Measurements from ENCODE around the gene TNFSF10. TPM values are rescaled to one million over a fixed set of nuclear protein-coding genes. Genes with fewer than 3 reads are reported as not detected.

The TNFSF10 gene
- total and polyA plus RNA-seq, 2 donors (not counting 1 experiment from before 2014, with no cell fraction given): 16.4 to 21.0 TPM

DNA sequence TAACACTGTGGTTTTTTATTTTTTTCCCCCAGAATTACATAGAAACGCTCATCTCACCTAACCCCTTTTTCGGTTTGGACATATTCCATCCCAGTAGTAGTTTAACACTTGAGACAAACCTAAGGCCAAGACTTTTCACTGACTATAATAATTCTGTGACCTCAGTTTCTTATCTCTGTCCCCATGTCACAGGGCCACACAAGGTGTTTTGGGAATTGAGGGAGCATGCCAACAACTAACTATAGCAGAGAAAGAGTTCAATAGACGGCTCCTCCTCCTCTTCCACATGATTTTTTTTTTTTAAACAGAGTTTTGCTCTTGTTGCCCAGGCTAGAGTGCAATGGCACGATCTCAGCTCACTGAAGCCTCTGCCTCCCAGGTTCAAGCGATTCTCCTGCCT is 47.5 kb downstream of the TNFSF10 start:
- ATAC-seq (ENCODE audit: low read depth) (no peak), DNase-seq (no peak)
- Histone ChIP-seq H3K27me3 (replicated peaks in 1 of 4; ENCODE audit: control extremely low read depth in 1 of 4, control insufficient read depth in 3 of 4, insufficient read depth in 4 of 4, low read length in 3 of 4) (no peaks in the 10 kb centered on the region), H2AFZ (ENCODE audit: insufficient read depth, low read depth, low read length, poor library complexity, severe bottlenecking) (no peak overlapping the region), H3K4me3 (ENCODE audit: control extremely low read depth in 1 of 5, extremely low read depth in 1 of 5, insufficient read depth in 1 of 5, low read depth in 2 of 5, low read length in 4 of 5) (no peak overlapping the region), H3K4me2 (replicated peaks; ENCODE audit: low read depth, low read length, poor library complexity, severe bottlenecking) (no peak overlapping the region), H3K4me1 (ENCODE audit: control insufficient read depth in 2 of 2, insufficient read depth in 2 of 2, low read length in 2 of 2) (no peaks in the 10 kb centered on the region), H3K9me3 (ENCODE audit: control extremely low read depth in 1 of 3, control insufficient read depth in 2 of 3, insufficient read depth in 1 of 3, low read length in 2 of 3) (peaks cover 2 to 3% (median 2%) of the 10 kb centered on the region in 3 donors), H3K27ac (ENCODE audit: low read length in 2 of 2) (no peak overlapping the region), H3K36me3 (replicated peaks in 1 of 2; ENCODE audit: control extremely low read depth in 1 of 2, control insufficient read depth in 1 of 2, extremely low read depth in 1 of 2, insufficient read depth in 2 of 2, low read length in 1 of 2) (no peaks in the 10 kb centered on the region), H4K20me1 (ENCODE audit: control insufficient read depth, insufficient read depth, low read length, poor library complexity, severe bottlenecking) (no peaks in the 10 kb centered on the region), H3K79me2 (ENCODE audit: control insufficient read depth, insufficient read depth, low read length) (no peaks in the 10 kb centered on the region), H3K9ac (ENCODE audit: low read length) (no peak overlapping the region)
- peaks cover 4% of the 10 kb centered on the region for H3K9me3 Mint-ChIP-seq (ENCODE audit: insufficient read depth)
- TF ChIP-seq EZH2 (IDR thresholded peaks at IDR 0.05; ENCODE audit: borderline replicate concordance, insufficient read depth, low read depth, low read length, poor library complexity, severe bottlenecking): no peak
- TF ChIP-seq, protein P1, sequence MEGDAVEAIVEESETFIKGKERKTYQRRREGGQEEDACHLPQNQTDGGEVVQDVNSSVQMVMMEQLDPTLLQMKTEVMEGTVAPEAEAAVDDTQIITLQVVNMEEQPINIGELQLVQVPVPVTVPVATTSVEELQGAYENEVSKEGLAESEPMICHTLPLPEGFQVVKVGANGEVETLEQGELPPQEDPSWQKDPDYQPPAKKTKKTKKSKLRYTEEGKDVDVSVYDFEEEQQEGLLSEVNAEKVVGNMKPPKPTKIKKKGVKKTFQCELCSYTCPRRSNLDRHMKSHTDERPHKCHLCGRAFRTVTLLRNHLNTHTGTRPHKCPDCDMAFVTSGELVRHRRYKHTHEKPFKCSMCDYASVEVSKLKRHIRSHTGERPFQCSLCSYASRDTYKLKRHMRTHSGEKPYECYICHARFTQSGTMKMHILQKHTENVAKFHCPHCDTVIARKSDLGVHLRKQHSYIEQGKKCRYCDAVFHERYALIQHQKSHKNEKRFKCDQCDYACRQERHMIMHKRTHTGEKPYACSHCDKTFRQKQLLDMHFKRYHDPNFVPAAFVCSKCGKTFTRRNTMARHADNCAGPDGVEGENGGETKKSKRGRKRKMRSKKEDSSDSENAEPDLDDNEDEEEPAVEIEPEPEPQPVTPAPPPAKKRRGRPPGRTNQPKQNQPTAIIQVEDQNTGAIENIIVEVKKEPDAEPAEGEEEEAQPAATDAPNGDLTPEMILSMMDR (IDR thresholded peaks at IDR 0.05): no peak
- H3K27me3 Mint-ChIP-seq: no peaks in the 10 kb centered on the region
- no peak overlapping the region for H3K27ac Mint-ChIP-seq
- WGBS (ENCODE audit: insufficient coverage): 100% methylated on average over 1 of the region's 5 CpGs
- intact Hi-C loops (cut with micrococcal nuclease): loop anchor here (5.0 kb wide), 1 partner anchor 1513 kb away; no protein-coding TSS in a partner anchor
- peaks cover 9% of the 10 kb centered on the region for H3K4me1 Mint-ChIP-seq
- ChIA-PET POLR2A (no interaction called here), CTCF (interaction anchor here (1.4 kb wide), 1 partner anchor 236 kb away, joined by 3 read pairs; the partner anchor contains the start of gene NCEH1)
- H3K4me3 Mint-ChIP-seq: no peak overlapping the region

DNA sequence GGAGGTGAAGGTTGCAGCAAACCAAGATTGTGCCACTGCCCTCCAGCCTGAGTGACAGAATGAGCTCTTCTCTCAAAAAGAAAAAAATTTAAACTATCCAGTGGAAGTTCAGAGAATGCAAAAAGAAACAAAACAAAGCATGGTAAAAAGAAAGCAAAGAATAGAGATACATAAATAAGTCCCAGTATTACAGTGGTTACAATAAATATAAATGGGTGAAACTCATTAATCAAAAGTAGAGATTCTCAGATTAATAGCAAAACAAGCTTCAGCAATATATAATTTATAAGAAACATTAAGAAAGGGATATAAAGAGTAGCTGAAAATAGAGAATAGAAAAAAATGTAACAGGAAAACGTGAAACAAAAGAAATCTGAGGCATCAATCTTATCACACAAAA is 51.3 kb downstream of the TNFSF10 start:
- H3K4me3 ChIP-seq (ENCODE audit: control extremely low read depth in 1 of 5, extremely low read depth in 1 of 5, insufficient read depth in 1 of 5, low read depth in 2 of 5, low read length in 4 of 5): no peak overlapping the region
- no peak for ATAC-seq (ENCODE audit: low read depth)
- H3K27me3 Mint-ChIP-seq: peaks cover 16% of the 10 kb centered on the region
- no peaks in the 10 kb centered on the region for H3K4me1 ChIP-seq (ENCODE audit: control insufficient read depth in 2 of 2, insufficient read depth in 2 of 2, low read length in 2 of 2)
- H3K9me3 ChIP-seq (ENCODE audit: control extremely low read depth in 1 of 3, control insufficient read depth in 2 of 3, insufficient read depth in 1 of 3, low read length in 2 of 3): peaks cover 2 to 3% (median 2%) of the 10 kb centered on the region in 3 donors
- intact Hi-C loops (cut with micrococcal nuclease): no loop called here
- H3K36me3 ChIP-seq (replicated peaks in 1 of 2; ENCODE audit: control extremely low read depth in 1 of 2, control insufficient read depth in 1 of 2, extremely low read depth in 1 of 2, insufficient read depth in 2 of 2, low read length in 1 of 2): no peaks in the 10 kb centered on the region
- H4K20me1 ChIP-seq (ENCODE audit: control insufficient read depth, insufficient read depth, low read length, poor library complexity, severe bottlenecking): no peaks in the 10 kb centered on the region
- H3K79me2 ChIP-seq (ENCODE audit: control insufficient read depth, insufficient read depth, low read length): no peaks in the 10 kb centered on the region
- H3K9me3 Mint-ChIP-seq (ENCODE audit: insufficient read depth): peaks cover 4% of the 10 kb centered on the region
- H3K27ac Mint-ChIP-seq: no peak overlapping the region
- no peak overlapping the region for H3K4me2 ChIP-seq (replicated peaks; ENCODE audit: low read depth, low read length, poor library complexity, severe bottlenecking)
- H3K27ac ChIP-seq (ENCODE audit: low read length in 2 of 2): no peak overlapping the region
- no peak for DNase-seq
- no peak overlapping the region for H2AFZ ChIP-seq (ENCODE audit: insufficient read depth, low read depth, low read length, poor library complexity, severe bottlenecking)
- H3K4me3 Mint-ChIP-seq: no peak overlapping the region
- H3K27me3 ChIP-seq (replicated peaks in 1 of 4; ENCODE audit: control extremely low read depth in 1 of 4, control insufficient read depth in 3 of 4, insufficient read depth in 4 of 4, low read length in 3 of 4): peaks cover 0 to 1% (median 0%) of the 10 kb centered on the region in 4 experiments
- POLR2A ChIA-PET: no interaction called here
- no peak overlapping the region for H3K9ac ChIP-seq (ENCODE audit: low read length)
- H3K4me1 Mint-ChIP-seq: peaks cover 3% of the 10 kb centered on the region
- TF ChIP-seq, protein P1 (IDR thresholded peaks at IDR 0.05): no peak
- TF ChIP-seq EZH2 (IDR thresholded peaks at IDR 0.05; ENCODE audit: borderline replicate concordance, insufficient read depth, low read depth, low read length, poor library complexity, severe bottlenecking): no peak
- CTCF ChIA-PET: interaction anchor here (0.9 to 1.2 kb wide), 2 partner anchors 10 to 123 kb away, joined by 3 read pairs; no protein-coding TSS in a partner anchor
- whole genome bisulfite sequencing (ENCODE audit: insufficient coverage): no CpG with 5 or more reads among the region's 1 CpG
